Cerebellar nuclear complex (tissue), 1 donor: Measurements from ENCODE around the gene AKR1C8.

Experiments
- DNase-seq, 2 experiments: peaks; one replicate each; lab custom pipeline; 2025; lab: John Stamatoyannopoulos, UW

The AKR1C8 gene

GRCh38 chr10:5107860-5108526 is 77.0 kb downstream of the AKR1C8 start:
- DNase-seq, result no peak

GRCh38 chr10:5106553-5106952 is 78.4 kb downstream of the AKR1C8 start:
- no peak for DNase-seq

- no peak for DNase-seq
These were observed 79.3 kb downstream of the AKR1C8 start for GRCh38 chr10:5105626-5106025.
